ENCODE data around the gene FKBP4.

DNA sequence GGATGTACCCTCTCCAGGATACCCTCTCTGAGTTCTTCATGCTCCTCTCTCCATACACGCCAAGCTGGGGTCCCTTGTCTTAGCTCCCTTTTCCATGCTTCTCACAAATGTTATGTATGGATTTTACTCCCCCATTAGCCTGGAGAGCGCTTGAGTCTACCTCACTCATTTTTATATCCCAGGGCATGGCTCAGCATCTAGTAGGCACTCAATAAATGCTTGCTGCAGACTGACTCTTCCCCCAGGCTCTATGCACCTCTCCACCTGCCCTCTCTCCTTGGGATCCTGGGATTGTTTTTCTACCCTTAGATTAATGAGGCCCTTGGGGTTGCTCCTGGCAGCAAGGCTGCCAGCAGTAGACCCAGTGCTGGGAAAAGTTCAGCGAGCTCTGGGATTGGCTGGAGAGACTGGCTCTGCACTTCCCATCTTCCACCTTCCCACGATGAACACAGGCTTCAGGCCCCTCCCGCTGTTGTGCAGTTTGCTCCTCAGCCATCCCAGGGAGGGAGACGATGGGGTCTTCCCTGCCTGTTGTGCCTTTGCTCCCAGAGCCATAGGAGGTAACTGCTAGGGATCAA is 37.9 kb downstream of the FKBP4 start:
- TF ChIP-seq, protein P1, sequence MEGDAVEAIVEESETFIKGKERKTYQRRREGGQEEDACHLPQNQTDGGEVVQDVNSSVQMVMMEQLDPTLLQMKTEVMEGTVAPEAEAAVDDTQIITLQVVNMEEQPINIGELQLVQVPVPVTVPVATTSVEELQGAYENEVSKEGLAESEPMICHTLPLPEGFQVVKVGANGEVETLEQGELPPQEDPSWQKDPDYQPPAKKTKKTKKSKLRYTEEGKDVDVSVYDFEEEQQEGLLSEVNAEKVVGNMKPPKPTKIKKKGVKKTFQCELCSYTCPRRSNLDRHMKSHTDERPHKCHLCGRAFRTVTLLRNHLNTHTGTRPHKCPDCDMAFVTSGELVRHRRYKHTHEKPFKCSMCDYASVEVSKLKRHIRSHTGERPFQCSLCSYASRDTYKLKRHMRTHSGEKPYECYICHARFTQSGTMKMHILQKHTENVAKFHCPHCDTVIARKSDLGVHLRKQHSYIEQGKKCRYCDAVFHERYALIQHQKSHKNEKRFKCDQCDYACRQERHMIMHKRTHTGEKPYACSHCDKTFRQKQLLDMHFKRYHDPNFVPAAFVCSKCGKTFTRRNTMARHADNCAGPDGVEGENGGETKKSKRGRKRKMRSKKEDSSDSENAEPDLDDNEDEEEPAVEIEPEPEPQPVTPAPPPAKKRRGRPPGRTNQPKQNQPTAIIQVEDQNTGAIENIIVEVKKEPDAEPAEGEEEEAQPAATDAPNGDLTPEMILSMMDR (IDR thresholded peaks at IDR 0.05; ENCODE audit: insufficient read depth, low read length, poor library complexity, severe bottlenecking), result no peak
- no peak for TF ChIP-seq EZH2phosphoT487 (conservative IDR thresholded peaks at IDR 0.05; ENCODE audit: low read length)
